ENCODE results near the gene WDR89.

DNA sequence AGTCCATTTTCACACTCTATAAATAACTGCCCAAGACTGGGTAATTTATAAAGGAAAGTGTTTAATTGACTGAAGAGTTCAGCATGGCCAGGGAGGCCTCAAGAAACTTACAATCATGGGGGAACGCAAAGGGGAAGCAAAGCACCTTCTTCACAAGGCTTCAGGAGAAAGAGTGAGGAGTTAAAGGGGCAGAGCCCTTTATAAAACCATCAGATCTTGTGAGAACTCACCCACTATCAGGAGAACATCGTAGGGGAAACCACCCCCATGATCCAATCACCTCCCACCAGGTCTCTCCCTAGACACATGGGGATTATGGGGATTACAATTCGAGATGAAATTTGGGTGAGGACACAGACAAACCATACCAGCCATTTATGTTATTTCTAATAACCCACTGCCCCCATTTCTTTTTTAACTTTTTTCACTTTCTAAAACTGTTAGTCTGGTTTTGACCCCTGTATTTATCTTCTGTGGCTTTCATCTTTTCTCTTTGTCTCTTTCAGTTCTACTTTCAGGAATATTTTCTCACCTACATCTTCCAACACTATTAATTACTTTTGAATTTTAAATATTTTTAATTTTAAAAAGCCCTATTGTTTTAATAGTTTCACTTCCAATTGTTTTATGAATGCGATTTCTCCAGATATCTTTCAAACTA lies 44.5 kb downstream of the WDR89 start:
- TF ChIP-seq CTCF (conservative IDR thresholded peaks at IDR 0.05; ENCODE audit: low read length) (no peak), EZH2phosphoT487 (IDR thresholded peaks at IDR 0.05; ENCODE audit: borderline replicate concordance, low read depth, low read length) (no peak)
